ENCODE results near the gene SLCO3A1.
A peak's percentile ranks its signal among the peaks of the same experiment; 100 is the strongest.

SLCO3A1 gene

GRCh38 chr15:92011611-92012367 is 158.3 kb downstream of the SLCO3A1 start:
- DNase-seq = peak; percentile 28

GRCh38 chr15:92012368-92012629 is 158.8 kb downstream of the SLCO3A1 start:
- peak; percentile 10 for DNase-seq

GRCh38 chr15:92012881-92013280 is 159.4 kb downstream of the SLCO3A1 start:
- DNase-seq = no peak

- no peak for DNase-seq
These were observed 160.9 kb downstream of the SLCO3A1 start for GRCh38 chr15:92014281-92015030.

GRCh38 chr15:92017882-92018534 is 164.5 kb downstream of the SLCO3A1 start:
- no peak for DNase-seq

- no peak for DNase-seq
These were observed 165.2 kb downstream of the SLCO3A1 start for GRCh38 chr15:92018535-92019239.

GRCh38 chr15:92019706-92020105 is 166.2 kb downstream of the SLCO3A1 start:
- no peak for DNase-seq

- DNase-seq = no peak
These were observed 166.7 kb downstream of the SLCO3A1 start for GRCh38 chr15:92020207-92020606.

- DNase-seq = no peak
These were observed 167.3 kb downstream of the SLCO3A1 start for GRCh38 chr15:92020804-92021203.

GRCh38 chr15:92021792-92022191 is 168.3 kb downstream of the SLCO3A1 start:
- no peak for DNase-seq

- DNase-seq = no peak
These were observed 170.5 kb downstream of the SLCO3A1 start for GRCh38 chr15:92023965-92024364.

GRCh38 chr15:92025706-92026270 is 172.3 kb downstream of the SLCO3A1 start:
- no peak for DNase-seq

- no peak for DNase-seq
These were observed 174.8 kb downstream of the SLCO3A1 start for GRCh38 chr15:92028389-92028724.

GRCh38 chr15:92029767-92030166 is 176.3 kb downstream of the SLCO3A1 start:
- no peak for DNase-seq

- DNase-seq = no peak
These were observed 179.8 kb downstream of the SLCO3A1 start for GRCh38 chr15:92033314-92033713.

- no peak for DNase-seq
These were observed 180.2 kb downstream of the SLCO3A1 start for GRCh38 chr15:92033723-92034122.

- DNase-seq = no peak
These were observed 180.7 kb downstream of the SLCO3A1 start for GRCh38 chr15:92034227-92034626.

GRCh38 chr15:92035551-92035950 is 182.0 kb downstream of the SLCO3A1 start:
- no peak for DNase-seq

- no peak for DNase-seq
These were observed 182.5 kb downstream of the SLCO3A1 start for GRCh38 chr15:92035961-92036360.

GRCh38 chr15:92037491-92037890 is 184.0 kb downstream of the SLCO3A1 start:
- DNase-seq = no peak

- no peak for DNase-seq
These were observed 186.8 kb downstream of the SLCO3A1 start for GRCh38 chr15:92040350-92040749.

- no peak for DNase-seq
These were observed 187.9 kb downstream of the SLCO3A1 start for GRCh38 chr15:92041371-92041770.

GRCh38 chr15:92043283-92043682 is 189.8 kb downstream of the SLCO3A1 start:
- DNase-seq = no peak

Measured in stimulated activated naive CD4-positive, alpha-beta T cell treated with Interleukin-2 at 50 U/mL for 16 hours (primary cell).